ENCODE measurements around the gene TPK1. TPM values are rescaled to one million over a fixed set of nuclear protein-coding genes. Genes with fewer than 3 reads are reported as not detected.

Gene TPK1
- total and polyA plus RNA-seq, 9 donors = 3.0 to 4.9 (median 3.4) TPM

DNA sequence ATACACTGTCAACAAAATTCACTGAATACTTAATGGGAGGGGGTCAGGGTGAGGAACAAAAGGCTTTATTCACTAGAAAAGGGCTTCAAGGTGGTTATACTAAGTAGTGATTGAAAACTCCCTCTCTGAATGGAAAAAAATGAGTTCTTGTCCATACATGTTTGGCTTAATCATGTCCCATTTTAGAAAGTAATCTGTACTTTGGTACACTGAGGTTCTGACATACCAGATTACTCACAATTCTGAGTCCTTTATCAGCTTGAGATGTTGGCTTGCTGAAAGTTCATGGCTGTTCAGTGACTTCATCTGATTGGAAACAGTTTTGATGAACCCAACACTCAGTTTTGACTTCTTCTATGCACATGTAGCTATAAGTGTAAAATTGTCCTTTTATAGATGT is 419.5 kb downstream of the TPK1 start:
- H3K36me3 ChIP-seq (ENCODE audit: control insufficient read depth, insufficient read depth, low read length) = no peaks in the 10 kb centered on the region
- H3K4me1 ChIP-seq (ENCODE audit: control insufficient read depth, insufficient read depth, low read length) = no peaks in the 10 kb centered on the region
- H3K9me3 ChIP-seq (replicated peaks; ENCODE audit: control insufficient read depth, low read depth, low read length) = no peaks in the 10 kb centered on the region
- no peak overlapping the region for H3K27ac ChIP-seq (ENCODE audit: low read length)
- no peak for DNase-seq
- H3K4me3 ChIP-seq (ENCODE audit: low read length) = no peak overlapping the region
- no peaks in the 10 kb centered on the region for H3K27me3 ChIP-seq (ENCODE audit: control insufficient read depth, insufficient read depth, low read length)

DNA sequence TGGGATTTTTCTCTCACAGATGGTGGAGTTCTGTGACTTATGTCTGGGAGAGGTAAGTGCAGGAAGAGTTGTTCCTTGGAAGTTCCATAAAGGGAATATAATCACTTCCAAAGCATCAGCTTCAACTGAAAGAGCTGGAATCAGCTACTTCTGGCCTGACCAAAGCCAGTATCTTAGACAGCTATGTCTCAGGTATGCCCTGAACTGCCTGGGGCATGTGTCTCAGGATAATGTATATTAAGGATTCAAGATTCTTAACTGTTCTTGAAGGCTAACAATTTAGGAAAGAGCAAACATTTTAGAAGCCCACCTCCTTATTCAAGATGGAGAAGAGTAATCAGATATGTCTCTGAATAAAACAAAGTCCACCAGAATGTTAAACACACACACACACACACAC is 420.0 kb downstream of the TPK1 start:
- Histone ChIP-seq H3K36me3 (ENCODE audit: control insufficient read depth, insufficient read depth, low read length) (no peaks in the 10 kb centered on the region), H3K27ac (ENCODE audit: low read length) (no peak overlapping the region), H3K4me3 (ENCODE audit: low read length) (no peak overlapping the region), H3K27me3 (ENCODE audit: control insufficient read depth, insufficient read depth, low read length) (no peaks in the 10 kb centered on the region), H3K4me1 (ENCODE audit: control insufficient read depth, insufficient read depth, low read length) (no peaks in the 10 kb centered on the region), H3K9me3 (replicated peaks; ENCODE audit: control insufficient read depth, low read depth, low read length) (no peaks in the 10 kb centered on the region)
- DNase-seq = no peak

DNA sequence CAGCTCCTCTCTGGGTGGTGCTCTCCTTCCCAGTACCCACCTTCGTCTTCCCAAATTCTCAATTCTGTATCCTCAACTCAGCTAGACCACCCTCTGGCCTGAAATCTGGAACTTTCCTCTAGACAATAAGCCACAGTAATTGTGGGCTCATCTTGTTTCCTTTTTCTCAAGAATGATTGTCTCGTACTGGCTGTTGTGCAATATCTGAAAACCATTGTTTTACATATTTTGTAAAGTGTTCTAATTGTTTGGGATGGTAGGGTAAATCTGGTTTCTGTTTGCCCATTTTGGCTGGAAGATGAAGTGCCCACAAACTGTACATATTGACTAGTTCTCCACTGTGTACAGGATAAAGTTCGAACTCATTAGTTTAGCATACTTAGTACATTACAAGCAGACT is 421.0 kb downstream of the TPK1 start:
- Histone ChIP-seq H3K4me1 (ENCODE audit: control insufficient read depth, insufficient read depth, low read length) (no peaks in the 10 kb centered on the region), H3K9me3 (replicated peaks; ENCODE audit: control insufficient read depth, low read depth, low read length) (no peaks in the 10 kb centered on the region), H3K27me3 (ENCODE audit: control insufficient read depth, insufficient read depth, low read length) (no peaks in the 10 kb centered on the region), H3K27ac (ENCODE audit: low read length) (no peak overlapping the region), H3K4me3 (ENCODE audit: low read length) (no peak overlapping the region), H3K36me3 (ENCODE audit: control insufficient read depth, insufficient read depth, low read length) (no peaks in the 10 kb centered on the region)
- no peak for DNase-seq
- 72% methylated on average over 2 of the region's 3 CpGs for WGBS (ENCODE audit: insufficient coverage)

DNA sequence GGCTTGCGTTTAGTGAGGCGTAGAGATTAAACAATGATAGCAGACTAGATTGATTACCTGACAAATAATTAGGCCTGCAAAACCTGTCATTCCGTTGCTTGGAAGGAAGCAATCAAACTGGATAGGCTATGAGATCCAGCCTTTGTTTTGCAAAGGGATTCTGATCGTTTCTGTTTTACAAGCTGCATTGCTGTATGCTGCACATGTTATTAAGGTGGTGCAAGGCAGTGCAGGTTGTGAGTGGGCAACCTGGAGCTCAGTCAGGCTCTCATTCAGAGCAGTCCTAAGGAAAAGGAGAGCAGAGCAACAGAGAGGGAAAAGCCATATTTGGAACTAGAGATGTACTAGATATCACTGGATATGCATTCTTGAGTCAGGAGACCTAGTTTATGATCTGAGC is 425.4 kb downstream of the TPK1 start:
- peaks cover 3% of the 10 kb centered on the region for H3K27me3 ChIP-seq (ENCODE audit: control insufficient read depth, insufficient read depth, low read length)
- WGBS (ENCODE audit: insufficient coverage) = 20% methylated on average over 4 of the region's 4 CpGs
- H3K9me3 ChIP-seq (replicated peaks; ENCODE audit: control insufficient read depth, low read depth, low read length) = no peaks in the 10 kb centered on the region
- no peaks in the 10 kb centered on the region for H3K36me3 ChIP-seq (ENCODE audit: control insufficient read depth, insufficient read depth, low read length)
- no peak overlapping the region for H3K4me3 ChIP-seq (ENCODE audit: low read length)
- no peak for DNase-seq
- no peak overlapping the region for H3K27ac ChIP-seq (ENCODE audit: low read length)
- H3K4me1 ChIP-seq (ENCODE audit: control insufficient read depth, insufficient read depth, low read length) = no peaks in the 10 kb centered on the region

DNA sequence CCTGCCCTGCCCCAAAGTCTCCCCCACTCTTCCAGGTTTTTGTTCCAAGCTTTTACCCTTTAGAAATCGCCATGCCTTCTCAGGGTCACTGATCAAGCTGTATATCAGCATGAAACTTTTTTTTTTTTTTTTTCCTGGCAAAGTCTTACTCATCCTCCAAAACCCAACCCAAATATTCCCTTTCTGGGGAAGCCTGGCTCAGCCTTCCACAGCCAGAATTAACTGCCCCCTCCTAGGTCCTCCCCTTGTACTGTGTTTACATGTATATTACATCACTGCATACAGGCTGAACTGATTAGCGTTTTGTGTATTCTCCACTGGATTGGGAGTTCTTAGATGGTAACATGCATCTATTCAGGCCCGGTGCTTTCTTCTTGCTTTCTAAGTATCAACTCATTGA is 427.7 kb downstream of the TPK1 start:
- Histone ChIP-seq H3K4me1 (ENCODE audit: control insufficient read depth, insufficient read depth, low read length) (no peaks in the 10 kb centered on the region), H3K36me3 (ENCODE audit: control insufficient read depth, insufficient read depth, low read length) (no peaks in the 10 kb centered on the region), H3K4me3 (ENCODE audit: low read length) (no peak overlapping the region), H3K9me3 (replicated peaks; ENCODE audit: control insufficient read depth, low read depth, low read length) (no peaks in the 10 kb centered on the region), H3K27ac (ENCODE audit: low read length) (no peak overlapping the region), H3K27me3 (ENCODE audit: control insufficient read depth, insufficient read depth, low read length) (peaks cover 3% of the 10 kb centered on the region)
- WGBS (ENCODE audit: insufficient coverage) = 82% methylated on average over 1 of the region's 3 CpGs
- no peak for DNase-seq

DNA sequence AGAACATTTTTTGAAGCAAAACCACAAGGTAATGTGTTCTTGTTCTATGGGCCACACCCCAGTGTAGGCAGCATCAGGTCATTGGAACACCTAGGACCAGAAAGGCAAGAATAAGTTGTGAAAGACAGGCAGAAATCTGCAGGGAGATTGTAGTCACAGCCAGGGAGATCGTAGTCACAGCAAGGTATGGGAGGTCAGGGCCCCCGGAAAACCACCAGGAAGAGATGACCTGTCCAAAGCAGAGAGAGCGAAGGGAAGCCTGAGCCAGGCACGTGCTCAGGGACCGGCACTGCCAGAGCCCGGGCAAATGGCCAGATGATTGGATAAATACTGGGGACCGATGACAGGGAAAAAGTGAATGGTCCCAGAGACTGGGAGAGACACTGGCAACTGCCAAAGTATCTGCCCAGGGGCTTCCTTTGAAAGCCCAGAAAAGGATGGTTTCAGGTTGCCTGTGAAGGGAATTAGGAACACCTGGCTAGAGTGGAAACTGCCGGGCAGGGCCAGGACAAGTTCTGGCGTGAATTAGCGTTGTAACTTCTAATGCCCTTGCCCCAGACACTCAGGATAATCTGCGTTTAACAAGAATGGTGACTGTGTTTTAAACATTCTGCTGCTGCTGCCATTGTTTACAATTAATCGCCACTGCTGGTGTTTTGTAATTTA is 428.5 kb downstream of the TPK1 start:
- no peak overlapping the region for H3K27ac ChIP-seq (ENCODE audit: low read length)
- no peak for DNase-seq
- WGBS (ENCODE audit: insufficient coverage) = 26% methylated on average over 10 of the region's 12 CpGs

DNA sequence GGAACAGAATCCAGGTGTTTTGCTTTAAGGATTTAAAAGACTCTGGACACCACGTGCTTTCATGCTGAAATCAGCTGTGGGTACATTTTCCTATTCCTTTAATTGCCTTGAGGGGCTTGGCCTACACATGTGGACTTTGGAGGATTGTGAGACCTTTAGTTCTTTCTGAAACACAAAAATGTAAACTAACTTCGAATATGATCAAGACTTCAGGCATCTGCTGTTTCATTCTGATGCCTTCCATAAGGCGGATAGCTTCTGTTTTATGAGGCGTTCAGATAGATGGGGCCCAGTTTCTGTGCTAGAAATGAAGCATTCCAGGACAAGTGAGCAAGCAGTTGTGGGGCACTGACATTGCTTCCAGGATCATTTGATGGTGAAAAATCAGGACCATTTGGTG is 430.9 kb downstream of the TPK1 start:
- Histone ChIP-seq H3K4me1 (ENCODE audit: control insufficient read depth, insufficient read depth, low read length) (no peaks in the 10 kb centered on the region), H3K27me3 (ENCODE audit: control insufficient read depth, insufficient read depth, low read length) (peaks cover 3% of the 10 kb centered on the region), H3K4me3 (ENCODE audit: low read length) (no peak overlapping the region), H3K9me3 (replicated peaks; ENCODE audit: control insufficient read depth, low read depth, low read length) (no peaks in the 10 kb centered on the region), H3K27ac (ENCODE audit: low read length) (no peak overlapping the region), H3K36me3 (ENCODE audit: control insufficient read depth, insufficient read depth, low read length) (no peaks in the 10 kb centered on the region)
- DNase-seq = no peak
- 70% methylated on average over 2 of the region's 4 CpGs for WGBS (ENCODE audit: insufficient coverage)

More for the DNA sequence above, 428.5 kb downstream of the TPK1 start:
- Histone ChIP-seq H3K9me3 (replicated peaks; ENCODE audit: control insufficient read depth, low read depth, low read length) (no peaks in the 10 kb centered on the region), H3K4me1 (ENCODE audit: control insufficient read depth, insufficient read depth, low read length) (no peaks in the 10 kb centered on the region), H3K36me3 (ENCODE audit: control insufficient read depth, insufficient read depth, low read length) (no peaks in the 10 kb centered on the region), H3K4me3 (ENCODE audit: low read length) (no peak overlapping the region), H3K27me3 (ENCODE audit: control insufficient read depth, insufficient read depth, low read length) (peaks cover 3% of the 10 kb centered on the region)

DNA sequence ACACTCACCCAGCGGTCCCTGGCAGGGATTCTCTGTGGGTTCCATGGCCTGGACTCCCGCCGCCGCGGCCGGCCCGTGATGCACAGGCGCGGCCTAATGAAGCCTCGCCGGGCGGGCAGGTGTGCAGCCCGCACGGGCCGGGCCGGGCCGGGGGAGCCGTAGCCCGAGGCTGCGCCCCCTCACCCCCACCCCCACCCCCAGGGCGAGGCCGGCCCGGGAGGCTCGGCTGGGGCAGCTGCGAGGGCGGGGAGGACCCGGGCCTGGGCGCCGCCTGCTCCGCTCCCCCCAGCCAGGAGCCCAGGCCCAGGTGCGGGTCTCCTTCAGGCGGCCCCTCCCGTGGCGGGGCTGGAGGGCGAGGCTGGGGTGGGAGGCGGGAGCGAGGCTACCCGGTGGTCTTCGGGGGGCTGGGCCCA is 432.2 kb downstream of the TPK1 start, which contains the start of gene NOBOX:
NOBOX (minus strand) TSS at position 45 of the 413 bp plus-strand sequence.
- H3K4me3 ChIP-seq (ENCODE audit: low read length) = no peak within 1 kb of the TSS
- no peaks in the 10 kb centered on the region for H3K36me3 ChIP-seq (ENCODE audit: control insufficient read depth, insufficient read depth, low read length)
- H3K27ac ChIP-seq (ENCODE audit: low read length) = no peak within 1 kb of the TSS
- H3K27me3 ChIP-seq (ENCODE audit: control insufficient read depth, insufficient read depth, low read length) = peaks cover 3% of the 10 kb centered on the region
- no peak for DNase-seq
- H3K9me3 ChIP-seq (replicated peaks; ENCODE audit: control insufficient read depth, low read depth, low read length) = no peaks in the 10 kb centered on the region
- H3K4me1 ChIP-seq (ENCODE audit: control insufficient read depth, insufficient read depth, low read length) = no peaks in the 10 kb centered on the region
- WGBS (ENCODE audit: insufficient coverage) = 99% methylated on average over 9 of the region's 39 CpGs

DNA sequence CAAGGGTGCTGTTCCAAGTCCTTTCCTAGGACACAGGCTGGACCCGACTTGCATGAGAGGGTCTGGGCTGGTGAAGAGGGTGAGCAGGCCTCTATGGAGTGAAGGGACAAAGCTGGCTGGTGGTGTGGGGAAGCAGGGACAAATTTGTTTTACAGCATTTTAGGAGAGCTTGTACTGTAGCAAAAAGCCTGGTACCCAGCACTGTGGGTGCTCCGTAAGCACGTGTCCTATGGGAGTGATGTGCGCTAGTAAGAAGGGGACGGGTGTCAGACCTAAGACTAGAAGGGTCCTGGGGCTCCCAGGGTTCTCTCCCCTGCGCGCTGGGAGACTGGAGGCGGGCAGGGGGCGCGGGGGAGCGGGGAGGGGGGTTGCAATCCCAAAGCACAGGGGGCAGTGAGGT is 432.8 kb downstream of the TPK1 start:
- Histone ChIP-seq H3K4me1 (ENCODE audit: control insufficient read depth, insufficient read depth, low read length) (no peaks in the 10 kb centered on the region), H3K27ac (ENCODE audit: low read length) (no peak overlapping the region), H3K36me3 (ENCODE audit: control insufficient read depth, insufficient read depth, low read length) (no peaks in the 10 kb centered on the region), H3K27me3 (ENCODE audit: control insufficient read depth, insufficient read depth, low read length) (peaks cover 3% of the 10 kb centered on the region), H3K4me3 (ENCODE audit: low read length) (no peak overlapping the region), H3K9me3 (replicated peaks; ENCODE audit: control insufficient read depth, low read depth, low read length) (no peaks in the 10 kb centered on the region)
- no peak for DNase-seq
- WGBS (ENCODE audit: insufficient coverage) = 94% methylated on average over 11 of the region's 11 CpGs

Data from muscle of leg (tissue), 11 donors.